ENCODE results near the gene LMNA. TPM values are rescaled to one million over a fixed set of nuclear protein-coding genes. Genes with fewer than 3 reads are reported as not detected.

Gene LMNA
- total RNA-seq, 1 experiment from 2014 or later, result 51.0 TPM

GRCh38 chr1:156090840-156091188 lies 23.7 kb upstream of the LMNA start:
- Histone ChIP-seq H2BK5ac (ENCODE audit: insufficient read length, low read length) (no peak overlapping the region), H3K4me2 (ENCODE audit: insufficient read depth, insufficient read length, low read length) (no peak overlapping the region), H3K56ac (ENCODE audit: insufficient read length, low read depth, low read length) (no peak overlapping the region), H3K9ac (ENCODE audit: extremely low read depth, insufficient read length, low read length) (no peak overlapping the region), H3K27me3 (ENCODE audit: insufficient read depth, low read length) (no peaks in the 10 kb centered on the region), H3K79me2 (ENCODE audit: insufficient read depth, low read length) (no peaks in the 10 kb centered on the region), H4K5ac (ENCODE audit: insufficient read length, low read depth, low read length) (no peak overlapping the region), H3K27ac (ENCODE audit: insufficient read length, low read depth, low read length) (no peak overlapping the region), H2BK20ac (ENCODE audit: low read depth, low read length, poor library complexity, severe bottlenecking) (no peak overlapping the region), H2BK15ac (ENCODE audit: low read depth, low read length) (no peak overlapping the region), H3K4me1 (ENCODE audit: insufficient read depth, low read length) (peaks cover 5% of the 10 kb centered on the region), H3K23ac (ENCODE audit: insufficient read length, low read depth, low read length) (no peak overlapping the region), H3T11ph (ENCODE audit: low read length) (no peak overlapping the region), H2AK5ac (ENCODE audit: insufficient read length, low read length) (no peak overlapping the region), H4K20me1 (ENCODE audit: control insufficient read depth, insufficient read depth, insufficient read length) (no peaks in the 10 kb centered on the region), H2BK12ac (ENCODE audit: insufficient read length, low read depth, low read length) (no peak overlapping the region), H3K14ac (ENCODE audit: insufficient read depth, low read length) (no peak overlapping the region), H2AFZ (ENCODE audit: low read length) (no peak overlapping the region), H3K9me3 (ENCODE audit: control insufficient read depth, low read depth, low read length) (no peaks in the 10 kb centered on the region), H3K18ac (ENCODE audit: insufficient read length, low read depth, low read length) (no peak overlapping the region), H3K4ac (ENCODE audit: low read depth, low read length) (no peak overlapping the region), H4K91ac (ENCODE audit: insufficient read length, low read depth, low read length) (no peak overlapping the region), H4K8ac (replicated peaks; ENCODE audit: insufficient read length, low read depth, low read length) (no peak overlapping the region), H3K23me2 (ENCODE audit: insufficient read length, low read depth, low read length, poor library complexity, severe bottlenecking) (no peaks in the 10 kb centered on the region), H2BK120ac (ENCODE audit: low read depth, low read length, poor library complexity, severe bottlenecking) (no peak overlapping the region), H3K79me1 (ENCODE audit: insufficient read depth, low read depth, low read length, poor library complexity, severe bottlenecking) (no peaks in the 10 kb centered on the region)
- Mint-ChIP-seq H3K4me1 (peaks cover 33 to 36% of the 10 kb centered on the region in 2 experiments), H3K9me3 (no peaks in the 10 kb centered on the region), H3K36me3 (ENCODE audit: insufficient read depth in 1 of 3, low read depth in 3 of 3) (peaks cover 10 to 33% (median 28%) of the 10 kb centered on the region in 3 experiments; a peak in 6 of 7 replicates), H3K27me3 (ENCODE audit: low read depth) (no peaks in the 10 kb centered on the region), H3K4me3 (no peak overlapping the region; a peak in 1 of 5 replicates), H3K27ac (peak overlapping the region in 2 of 3 experiments; percentile 46 to 62; a peak in 3 of 7 replicates)
- peak; percentile 90 for TF ChIP-seq CTCF (conservative IDR thresholded peaks at IDR 0.05)
- WGBS (ENCODE audit: extremely low coverage, insufficient read length, low lambda C conversion rate), result no CpG with 5 or more reads among the region's 14 CpGs
- DNase-seq, result peak; percentile 93

All from H9 (cell line).